Ramos (cell line): ENCODE data around the gene ASTN2.

Experiments used
- in situ Hi-C: fragments of 300-500 bp; cut with MboI; formaldehyde crosslinking; loops from one replicate; pipeline ENCODE4 v1.14.3; 2022; ENCODE audit warnings: low sequenced_read_pairs; ENCODE audit not compliant: unreplicated experiment

The ASTN2 gene

GRCh38 chr9:116736399-116737151 is 678.3 kb downstream of the ASTN2 start:
- in situ Hi-C loops, result no loop called here

GRCh38 chr9:116733010-116733641 is 681.7 kb downstream of the ASTN2 start:
- in situ Hi-C loops, result no loop called here

- in situ Hi-C loops, result no loop called here
Measured at GRCh38 chr9:116726602-116727001, 688.3 kb downstream of the ASTN2 start.

- in situ Hi-C loops, result no loop called here
Measured at GRCh38 chr9:116724123-116724522, 690.7 kb downstream of the ASTN2 start.

GRCh38 chr9:116721944-116722343 is 692.9 kb downstream of the ASTN2 start:
- in situ Hi-C loops, result no loop called here

GRCh38 chr9:116721411-116721810 is 693.4 kb downstream of the ASTN2 start:
- in situ Hi-C loops, result no loop called here

GRCh38 chr9:116720111-116720510 is 694.7 kb downstream of the ASTN2 start:
- in situ Hi-C loops, result no loop called here

- in situ Hi-C loops, result no loop called here
Measured at GRCh38 chr9:116718111-116718510, 696.7 kb downstream of the ASTN2 start.

- in situ Hi-C loops, result no loop called here
Measured at GRCh38 chr9:116717150-116717549, 697.7 kb downstream of the ASTN2 start.

GRCh38 chr9:116716438-116716837 is 698.4 kb downstream of the ASTN2 start:
- in situ Hi-C loops, result no loop called here

GRCh38 chr9:116715751-116716150 is 699.1 kb downstream of the ASTN2 start:
- in situ Hi-C loops, result no loop called here

- in situ Hi-C loops, result no loop called here
Measured at GRCh38 chr9:116713271-116713670, 701.6 kb downstream of the ASTN2 start.

- in situ Hi-C loops, result no loop called here
Measured at GRCh38 chr9:116712781-116713180, 702.1 kb downstream of the ASTN2 start.

- in situ Hi-C loops, result no loop called here
Measured at GRCh38 chr9:116706310-116707290, 708.3 kb downstream of the ASTN2 start.

GRCh38 chr9:116705531-116705930 is 709.3 kb downstream of the ASTN2 start:
- in situ Hi-C loops, result no loop called here

- in situ Hi-C loops, result no loop called here
Measured at GRCh38 chr9:116704470-116704869, 710.4 kb downstream of the ASTN2 start.

GRCh38 chr9:116703634-116704033 is 711.2 kb downstream of the ASTN2 start:
- in situ Hi-C loops, result no loop called here

- in situ Hi-C loops, result no loop called here
Measured at GRCh38 chr9:116701940-116702642, 712.8 kb downstream of the ASTN2 start.

- in situ Hi-C loops, result no loop called here
Measured at GRCh38 chr9:116700882-116701865, 713.7 kb downstream of the ASTN2 start.
